ENCODE measurements around the gene ZNF57. TPM values are rescaled to one million over a fixed set of nuclear protein-coding genes. Genes with fewer than 3 reads are reported as not detected.

Gene ZNF57
- total RNA-seq, 1 experiment from 2014 or later, result 5.8 TPM

DNA sequence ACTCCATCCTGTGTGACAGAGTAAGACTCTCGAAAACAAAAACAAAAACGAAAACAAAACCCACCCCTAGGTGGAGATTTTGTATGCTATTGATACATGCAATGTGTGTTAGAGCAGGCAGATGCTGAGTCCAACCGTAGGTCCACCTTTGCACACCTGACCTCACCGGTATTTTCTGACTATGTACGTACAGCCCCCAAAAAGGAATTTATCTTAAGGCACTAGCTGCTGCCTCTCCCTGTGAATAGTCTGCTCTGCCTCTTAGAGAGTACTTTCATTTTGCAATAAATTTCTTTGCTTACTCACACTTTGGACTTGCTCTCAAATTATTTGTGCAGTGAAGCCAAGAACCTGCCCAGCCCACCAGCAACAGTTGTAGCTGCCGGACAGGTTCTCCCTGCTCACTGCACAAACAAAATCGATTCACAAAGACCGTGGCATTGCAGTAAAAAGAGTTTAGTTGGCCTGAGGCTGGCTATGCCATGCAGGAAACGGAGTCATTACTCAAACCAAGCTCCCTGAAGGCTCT lies 52.3 kb downstream of the ZNF57 start:
- Histone ChIP-seq H3K4me1 (peaks cover 14% of the 10 kb centered on the region), H3K36me3 (ENCODE audit: control insufficient read depth, insufficient read depth, low read length) (no peaks in the 10 kb centered on the region), H3K27me3 (replicated peaks; ENCODE audit: control insufficient read depth, insufficient read depth, low read length) (no peaks in the 10 kb centered on the region), H3K9me3 (no peaks in the 10 kb centered on the region), H3K4me3 (ENCODE audit: low read depth, low read length) (peak overlapping the region; percentile 13; the same call in 1 of the 2 replicates)
- H3K27ac Mint-ChIP-seq (ENCODE audit: unreplicated experiment), result peak overlapping the region; percentile 42
- TF ChIP-seq, protein P1, sequence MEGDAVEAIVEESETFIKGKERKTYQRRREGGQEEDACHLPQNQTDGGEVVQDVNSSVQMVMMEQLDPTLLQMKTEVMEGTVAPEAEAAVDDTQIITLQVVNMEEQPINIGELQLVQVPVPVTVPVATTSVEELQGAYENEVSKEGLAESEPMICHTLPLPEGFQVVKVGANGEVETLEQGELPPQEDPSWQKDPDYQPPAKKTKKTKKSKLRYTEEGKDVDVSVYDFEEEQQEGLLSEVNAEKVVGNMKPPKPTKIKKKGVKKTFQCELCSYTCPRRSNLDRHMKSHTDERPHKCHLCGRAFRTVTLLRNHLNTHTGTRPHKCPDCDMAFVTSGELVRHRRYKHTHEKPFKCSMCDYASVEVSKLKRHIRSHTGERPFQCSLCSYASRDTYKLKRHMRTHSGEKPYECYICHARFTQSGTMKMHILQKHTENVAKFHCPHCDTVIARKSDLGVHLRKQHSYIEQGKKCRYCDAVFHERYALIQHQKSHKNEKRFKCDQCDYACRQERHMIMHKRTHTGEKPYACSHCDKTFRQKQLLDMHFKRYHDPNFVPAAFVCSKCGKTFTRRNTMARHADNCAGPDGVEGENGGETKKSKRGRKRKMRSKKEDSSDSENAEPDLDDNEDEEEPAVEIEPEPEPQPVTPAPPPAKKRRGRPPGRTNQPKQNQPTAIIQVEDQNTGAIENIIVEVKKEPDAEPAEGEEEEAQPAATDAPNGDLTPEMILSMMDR (IDR thresholded peaks at IDR 0.05; ENCODE audit: insufficient read depth in 1 of 2, low read depth in 1 of 2, low read length in 1 of 2, severe bottlenecking in 1 of 2, unreplicated experiment in 1 of 2), result peak in 1 of 2 experiments; percentile 12
- ChIA-PET POLR2A (no interaction called here), CTCF (interaction anchor here (0.6 to 1.2 kb wide), 5 partner anchors 53 to 489 kb away, joined by 3 to 5 read pairs (median 3); no protein-coding TSS in a partner anchor)
- no TSS peak for BruUV-seq (replicated peaks)
- peaks cover 25% of the 10 kb centered on the region for H3K36me3 Mint-ChIP-seq (ENCODE audit: insufficient read depth, unreplicated experiment)
- intact Hi-C loops (cut with micrococcal nuclease; ENCODE audit: unreplicated experiment), result loop anchor here (1.0 to 10.0 kb wide), 3 partner anchors 24 to 112 kb away; partner anchors contain the start of genes TLE5 and TLE6
- peak overlapping the region; percentile 71 for H3K4me3 Mint-ChIP-seq (ENCODE audit: unreplicated experiment)
- H3K4me1 Mint-ChIP-seq (ENCODE audit: low read depth, unreplicated experiment), result peaks cover 8% of the 10 kb centered on the region
- H3K9me3 Mint-ChIP-seq (ENCODE audit: unreplicated experiment), result no peaks in the 10 kb centered on the region
- no peaks in the 10 kb centered on the region for H3K27me3 Mint-ChIP-seq (ENCODE audit: insufficient read depth, unreplicated experiment)
- DNase-seq, result peak; percentile 82 to 83

DNA sequence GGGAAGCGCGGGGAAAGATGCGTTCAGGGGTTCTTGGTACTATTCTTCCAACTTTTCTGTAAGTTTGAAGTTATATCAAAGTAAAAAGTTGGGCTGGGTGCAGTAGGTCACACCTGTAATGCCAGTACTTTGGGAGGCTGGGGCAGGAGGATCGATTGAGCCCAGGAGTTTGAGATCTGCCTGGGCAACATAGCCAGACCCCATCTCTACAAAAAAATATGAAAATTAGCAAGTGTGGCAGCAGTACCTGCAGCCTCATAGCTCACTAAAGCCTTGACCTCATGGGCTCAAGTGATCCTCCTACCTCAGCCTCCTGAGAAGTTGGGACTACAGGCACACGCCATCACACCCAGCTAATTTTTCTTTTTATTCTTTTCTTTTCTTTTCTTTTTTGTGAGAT lies 56.4 kb downstream of the ZNF57 start:
- Mint-ChIP-seq H3K27me3 (ENCODE audit: insufficient read depth, unreplicated experiment) (no peaks in the 10 kb centered on the region), H3K36me3 (ENCODE audit: insufficient read depth, unreplicated experiment) (peaks cover 11% of the 10 kb centered on the region), H3K27ac (ENCODE audit: unreplicated experiment) (no peak overlapping the region), H3K4me1 (ENCODE audit: low read depth, unreplicated experiment) (peaks cover 7% of the 10 kb centered on the region), H3K9me3 (ENCODE audit: unreplicated experiment) (no peaks in the 10 kb centered on the region), H3K4me3 (ENCODE audit: unreplicated experiment) (no peak overlapping the region)
- Histone ChIP-seq H3K36me3 (ENCODE audit: control insufficient read depth, insufficient read depth, low read length) (no peaks in the 10 kb centered on the region), H3K9me3 (no peaks in the 10 kb centered on the region), H3K4me3 (ENCODE audit: low read depth, low read length) (no peak overlapping the region), H3K27me3 (replicated peaks; ENCODE audit: control insufficient read depth, insufficient read depth, low read length) (no peaks in the 10 kb centered on the region), H3K4me1 (peaks cover 14% of the 10 kb centered on the region)
- no peak for DNase-seq
- ChIA-PET CTCF (interaction anchor here (0.5 kb wide), 1 partner anchor 503 kb away, joined by 4 read pairs; no protein-coding TSS in a partner anchor), POLR2A (no interaction called here)
- TF ChIP-seq, protein P1 (IDR thresholded peaks at IDR 0.05; ENCODE audit: insufficient read depth in 1 of 2, low read depth in 1 of 2, low read length in 1 of 2, severe bottlenecking in 1 of 2, unreplicated experiment in 1 of 2), result no peak
- intact Hi-C loops (cut with micrococcal nuclease; ENCODE audit: unreplicated experiment), result loop anchor here (10.0 kb wide), 1 partner anchor 108 kb away; the partner anchor contains the start of gene TLE5
- BruUV-seq (replicated peaks), result no TSS peak

DNA sequence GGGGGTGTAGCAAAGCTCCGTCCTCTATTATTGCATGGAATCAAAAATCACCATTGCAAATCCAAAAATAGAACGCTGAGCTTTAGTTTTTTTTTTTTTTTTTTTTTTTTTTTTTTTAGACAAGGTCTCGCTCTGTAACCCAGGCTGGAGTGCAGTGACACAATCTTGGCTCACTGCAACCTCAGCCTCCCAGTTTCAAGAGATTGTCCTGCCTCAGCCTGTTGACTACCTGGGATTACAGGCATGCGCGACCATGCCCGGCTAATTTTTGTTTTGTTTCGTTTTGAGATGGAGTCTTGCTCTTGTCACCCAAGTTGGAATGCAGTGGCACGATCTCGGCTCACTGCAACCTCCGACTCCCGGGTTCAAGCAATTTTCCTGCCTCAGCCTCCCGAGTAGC lies 59.4 kb downstream of the ZNF57 start:
- Histone ChIP-seq H3K4me1 (no peaks in the 10 kb centered on the region), H3K9me3 (no peaks in the 10 kb centered on the region), H3K4me3 (ENCODE audit: low read depth, low read length) (no peak overlapping the region), H3K36me3 (ENCODE audit: control insufficient read depth, insufficient read depth, low read length) (no peaks in the 10 kb centered on the region), H3K27me3 (replicated peaks; ENCODE audit: control insufficient read depth, insufficient read depth, low read length) (no peaks in the 10 kb centered on the region)
- Mint-ChIP-seq H3K4me1 (ENCODE audit: low read depth, unreplicated experiment) (peaks cover 7% of the 10 kb centered on the region), H3K9me3 (ENCODE audit: unreplicated experiment) (no peaks in the 10 kb centered on the region), H3K27ac (ENCODE audit: unreplicated experiment) (no peak overlapping the region), H3K27me3 (ENCODE audit: insufficient read depth, unreplicated experiment) (no peaks in the 10 kb centered on the region), H3K4me3 (ENCODE audit: unreplicated experiment) (no peak overlapping the region), H3K36me3 (ENCODE audit: insufficient read depth, unreplicated experiment) (peaks cover 6% of the 10 kb centered on the region)
- no peak for DNase-seq
- intact Hi-C loops (cut with micrococcal nuclease; ENCODE audit: unreplicated experiment), result loop anchor here (5.0 kb wide), 2 partner anchors 147 to 167 kb away; no protein-coding TSS in a partner anchor
- TF ChIP-seq, protein P1 (IDR thresholded peaks at IDR 0.05; ENCODE audit: insufficient read depth in 1 of 2, low read depth in 1 of 2, low read length in 1 of 2, severe bottlenecking in 1 of 2, unreplicated experiment in 1 of 2), result no peak
- BruUV-seq (replicated peaks), result no TSS peak
- ChIA-PET CTCF (no interaction called here), POLR2A (no interaction called here)
